ENCODE measurements around the gene TAS2R31. TPM values are rescaled to one million over a fixed set of nuclear protein-coding genes. Genes with fewer than 3 reads are reported as not detected.

Gene TAS2R31
- total RNA-seq, 1 experiment from 2014 or later, result 1.7 TPM

GRCh38 chr12:11059784-11060183 is 28.6 kb upstream of the TAS2R31 start:
- no peaks in the 10 kb centered on the region for H3K9me3 ChIP-seq (ENCODE audit: control insufficient read depth in 1 of 2, insufficient read depth in 1 of 2, low read depth in 1 of 2, low read length in 2 of 2)
- POLR2A ChIA-PET, result no interaction called here
- H3K4me2 ChIP-seq (ENCODE audit: low read length), result no peak overlapping the region
- TF ChIP-seq CBX3 (IDR thresholded peaks at IDR 0.05; ENCODE audit: low read depth) (no peak), ZBTB33 (IDR thresholded peaks at IDR 0.05; ENCODE audit: extremely low read depth, insufficient replicate concordance, low read length) (no peak), CTCF (IDR thresholded peaks at IDR 0.05 in 2 of 3, conservative IDR thresholded peaks at IDR 0.05 in 1 of 3; ENCODE audit: borderline replicate concordance in 1 of 3, insufficient read depth in 1 of 3, low read depth in 2 of 3, low read length in 2 of 3) (no peak), JUND (IDR thresholded peaks at IDR 0.05) (no peak), POLR2A (IDR thresholded peaks at IDR 0.05; ENCODE audit: borderline replicate concordance, extremely low read depth, insufficient read depth, insufficient read length) (no peak), TCF7L2 (IDR thresholded peaks at IDR 0.05; ENCODE audit: borderline replicate concordance, extremely low read depth, insufficient read depth, insufficient read length) (no peak), ZFX (IDR thresholded peaks at IDR 0.05) (no peak), POLR2AphosphoS5 (IDR thresholded peaks at IDR 0.05; ENCODE audit: low read depth, low read length) (no peak), ATF3 (IDR thresholded peaks at IDR 0.05) (no peak), RAD21 (IDR thresholded peaks at IDR 0.05; ENCODE audit: low read depth) (no peak), CEBPB (IDR thresholded peaks at IDR 0.05; ENCODE audit: low read depth) (no peak), MAX (IDR thresholded peaks at IDR 0.05) (no peak), REST (IDR thresholded peaks at IDR 0.05; ENCODE audit: low read depth) (no peak), SP1 (IDR thresholded peaks at IDR 0.05; ENCODE audit: low read depth) (no peak)
- H2AFZ ChIP-seq (ENCODE audit: low read depth, low read length, poor library complexity, severe bottlenecking), result no peak overlapping the region
- ATAC-seq (no peak), DNase-seq (ENCODE audit: low read depth, low spot score) (no peak)
- intact Hi-C loops (cut with micrococcal nuclease), result no loop called here
- no peaks in the 10 kb centered on the region for H3K36me3 ChIP-seq (ENCODE audit: control insufficient read depth in 1 of 2, insufficient read depth in 2 of 2, low read length in 2 of 2)
- H4K20me1 ChIP-seq (ENCODE audit: insufficient read depth), result 0 out of 2 replicates have a peak, but pooled peaks cover 3% of the 10 kb centered on the region
- no peaks in the 10 kb centered on the region for H3K27me3 ChIP-seq (ENCODE audit: insufficient read depth, low read length)
- H3K79me2 ChIP-seq (ENCODE audit: insufficient read depth, low read length), result peaks cover 30% of the 10 kb centered on the region
- no peaks in the 10 kb centered on the region for H3K4me1 ChIP-seq (ENCODE audit: control insufficient read depth in 1 of 2, insufficient read depth in 2 of 2, low read length in 2 of 2)
- no peaks in the 10 kb centered on the region for H3K9me2 ChIP-seq (ENCODE audit: insufficient read depth)
- BruUV-seq (replicated peaks), result no TSS peak
- CTCF ChIA-PET, result no interaction called here
- no peak overlapping the region for H3K4me3 ChIP-seq (replicated peaks in 1 of 2; ENCODE audit: low read depth in 1 of 2, low read length in 2 of 2)
- H3K27ac ChIP-seq (ENCODE audit: low read depth, low read length), result no peak overlapping the region
- RAD21 ChIA-PET (ENCODE audit: low non-redundant PET in 1 of 2, low total read pairs in 2 of 2, uncharacterized antibody in 2 of 2, unreplicated experiment in 2 of 2), result no interaction called here
- H3K9ac ChIP-seq (ENCODE audit: low read length), result no peak overlapping the region

All from HCT116 (cell line).